EL (cell line): ENCODE measurements around the gene PLCXD1.
"Not testable (repeated sequence)": the region's sequence is repeated elsewhere in the genome, so short reads cannot be mapped to it uniquely, and the experiment has no call there.

Experiments
- DNase-seq: peaks from one replicate; pipeline ENCODE4 v3.0.0-alpha.2; 2016

PLCXD1 gene

DNA sequence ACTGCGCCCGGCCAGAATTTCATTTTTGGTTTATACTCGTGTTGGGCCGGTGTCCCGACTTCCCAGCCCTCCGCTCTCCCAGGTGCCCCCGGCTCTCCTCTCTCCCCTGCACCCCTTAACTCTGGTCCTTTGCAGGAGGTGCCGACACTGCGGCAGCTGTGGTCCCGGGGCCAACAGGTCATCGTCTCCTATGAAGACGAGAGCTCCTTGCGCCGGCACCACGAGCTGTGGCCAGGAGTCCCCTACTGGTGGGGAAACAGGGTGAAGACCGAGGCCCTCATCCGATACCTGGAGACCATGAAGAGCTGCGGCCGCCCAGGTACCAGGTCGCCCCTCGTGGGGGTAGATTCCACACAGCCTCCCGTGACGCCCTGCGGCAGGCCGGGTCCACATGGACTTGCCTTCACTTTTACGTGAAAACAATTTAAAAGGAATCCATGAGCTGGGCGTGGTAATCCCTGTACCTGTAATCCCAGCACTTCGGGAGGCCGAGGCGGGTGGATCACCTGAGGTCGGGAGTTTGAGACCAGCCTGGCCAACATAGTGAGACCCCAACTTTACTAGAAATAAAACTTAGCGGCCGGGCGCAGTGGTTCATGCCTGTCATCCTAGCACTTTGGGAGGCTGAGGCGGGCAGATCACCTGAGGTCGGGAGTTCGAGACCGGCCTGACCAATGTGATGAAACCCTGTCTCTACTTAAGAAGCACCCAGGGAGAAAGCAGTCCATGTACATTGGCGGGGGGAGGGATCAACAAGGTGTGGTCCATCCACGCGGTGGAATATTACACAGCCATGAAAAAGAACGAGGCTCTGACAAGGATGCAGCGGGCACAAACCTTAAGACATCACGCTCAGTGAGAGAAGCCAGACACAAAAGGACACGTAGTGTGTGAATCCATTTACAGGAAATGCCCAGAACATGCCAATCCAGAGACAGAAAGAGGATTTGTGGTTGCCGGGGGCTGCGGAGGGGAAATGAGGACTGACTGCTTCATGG, 12.0 kb downstream of the PLCXD1 start:
- no peak for DNase-seq

DNA sequence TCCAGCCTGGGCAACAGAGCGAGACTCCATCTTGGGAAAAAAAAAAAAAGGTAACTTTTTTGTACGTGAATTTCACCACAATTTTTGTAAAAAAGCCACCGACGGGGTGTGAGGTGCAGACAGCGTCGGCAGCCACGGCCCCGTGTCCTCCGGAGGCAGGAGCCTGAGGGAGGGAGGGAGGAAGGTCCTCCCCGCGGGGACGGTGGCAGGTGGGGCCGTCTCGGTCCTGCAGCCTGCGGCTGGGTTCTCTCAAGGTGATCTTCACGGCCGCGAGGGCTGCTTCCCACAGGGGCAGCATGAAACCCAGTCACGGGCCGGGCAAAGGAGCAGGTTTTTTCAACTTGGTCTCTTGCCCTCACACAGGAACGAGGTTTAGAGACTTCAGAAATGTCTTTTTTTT, 14.0 kb downstream of the PLCXD1 start:
- DNase-seq, result no peak

DNA sequence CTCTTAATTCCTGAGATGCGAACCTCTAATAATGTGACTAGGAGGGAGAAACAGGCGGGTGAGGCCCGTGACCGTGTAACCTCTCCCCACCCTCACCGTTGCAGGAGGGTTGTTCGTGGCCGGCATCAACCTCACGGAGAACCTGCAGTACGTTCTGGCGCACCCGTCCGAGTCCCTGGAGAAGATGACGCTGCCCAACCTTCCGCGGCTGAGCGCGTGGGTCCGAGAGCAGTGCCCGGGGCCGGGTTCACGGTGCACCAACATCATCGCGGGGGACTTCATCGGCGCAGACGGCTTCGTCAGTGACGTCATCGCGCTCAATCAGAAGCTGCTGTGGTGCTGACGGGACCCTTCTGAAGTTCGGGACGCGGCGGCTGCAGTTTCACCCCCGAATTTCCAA, 17.8 kb downstream of the PLCXD1 start:
- DNase-seq, result no peak

DNA sequence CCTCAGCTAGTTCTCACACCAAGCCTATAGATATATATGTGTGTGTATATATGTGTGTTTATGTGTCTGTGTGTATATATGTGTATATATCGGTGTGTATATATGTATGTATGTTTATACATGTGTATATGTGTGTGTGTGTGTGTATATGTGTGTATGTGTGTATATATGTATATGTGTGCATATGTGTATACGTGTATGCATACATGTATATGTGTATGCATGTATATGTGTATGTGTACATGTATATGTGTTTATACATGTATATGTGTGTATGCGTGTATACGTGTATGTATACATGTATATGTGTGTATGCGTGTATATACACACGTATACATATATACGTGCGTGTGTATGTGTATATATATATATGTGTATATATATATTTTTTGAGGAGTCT, 19.2 kb downstream of the PLCXD1 start:
- no peak for DNase-seq

DNA sequence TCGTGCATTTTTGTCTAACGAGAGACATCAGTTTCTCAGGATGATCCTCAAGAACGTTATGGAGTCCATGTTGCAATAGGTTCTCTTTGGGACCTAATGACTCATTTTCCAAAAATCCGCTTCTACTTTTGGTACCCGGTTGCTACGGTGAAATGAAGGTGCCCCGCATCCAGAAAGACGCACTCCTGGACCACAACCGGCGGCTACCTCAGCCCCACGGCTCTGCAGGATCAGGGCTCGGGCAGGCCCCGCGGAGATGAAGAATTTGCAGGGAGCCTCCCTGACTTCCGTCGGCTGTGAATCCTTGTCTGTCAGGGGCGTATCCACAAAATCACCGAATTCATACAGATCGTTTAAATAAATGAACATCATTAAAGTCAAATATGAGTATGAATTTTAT, 21.8 kb downstream of the PLCXD1 start:
- no peak for DNase-seq

DNA sequence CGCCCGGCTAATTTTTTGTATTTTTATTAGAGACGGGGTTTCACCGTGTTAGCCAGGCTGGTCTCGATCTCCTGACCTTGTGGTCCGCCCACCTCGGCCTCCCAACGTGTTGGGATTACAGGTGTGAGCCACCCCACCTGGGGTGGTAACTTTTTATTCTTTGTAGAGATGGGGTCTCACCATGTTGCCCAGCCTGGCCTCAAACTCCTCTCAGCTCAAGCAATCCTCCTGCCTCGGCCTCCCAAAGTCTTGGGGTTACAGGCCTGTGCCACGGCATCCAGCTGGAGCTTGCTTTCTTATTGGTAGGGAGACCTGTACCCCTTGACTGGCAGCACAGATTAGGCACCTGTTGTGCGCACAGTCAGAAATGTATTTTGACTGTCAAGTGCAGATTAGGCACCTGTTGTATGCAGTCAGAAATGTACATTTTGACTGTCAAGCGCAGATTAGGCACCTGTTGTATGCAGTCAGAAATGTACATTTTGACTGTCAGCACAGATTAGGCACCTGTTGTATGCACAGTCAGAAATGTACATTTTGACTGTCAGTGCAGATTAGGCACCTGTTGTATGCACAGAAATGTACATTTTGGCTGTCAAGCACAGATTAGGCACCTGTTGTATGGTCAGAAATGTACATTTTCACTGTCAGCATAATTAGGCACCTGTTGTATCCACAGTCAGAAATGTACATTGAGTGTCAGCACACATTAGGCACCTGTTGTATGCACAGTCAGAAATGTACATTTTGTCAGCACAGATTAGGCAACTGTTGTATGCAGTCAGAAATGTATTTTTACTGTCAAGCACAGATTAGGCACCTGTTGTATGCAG, 24.8 kb downstream of the PLCXD1 start:
- DNase-seq, result not testable (repeated sequence)

DNA sequence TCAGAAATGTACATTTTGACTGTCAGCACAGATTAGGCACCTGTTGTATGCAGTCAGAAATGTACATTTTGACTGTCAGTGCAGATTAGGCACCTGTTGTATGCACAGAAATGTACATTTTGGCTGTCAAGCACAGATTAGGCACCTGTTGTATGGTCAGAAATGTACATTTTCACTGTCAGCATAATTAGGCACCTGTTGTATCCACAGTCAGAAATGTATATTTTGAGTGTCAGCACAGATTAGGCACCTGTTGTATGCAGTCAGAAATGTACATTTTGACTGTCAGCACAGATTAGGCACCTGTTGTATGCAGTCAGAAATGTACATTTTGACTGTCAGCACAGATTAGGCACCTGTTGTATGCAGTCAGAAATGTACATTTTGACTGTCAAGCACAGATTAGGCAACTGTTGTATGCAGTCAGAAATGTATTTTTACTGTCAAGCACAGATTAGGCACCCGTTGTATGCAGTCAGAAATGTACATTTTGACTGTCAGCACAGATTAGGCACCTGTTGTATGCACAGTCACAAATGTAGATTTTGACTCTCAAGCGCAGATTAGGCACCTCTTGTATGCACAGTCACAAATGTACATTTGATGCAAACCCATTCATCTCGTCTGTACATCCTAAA, 25.6 kb downstream of the PLCXD1 start:
- DNase-seq, result not testable (repeated sequence)

DNA sequence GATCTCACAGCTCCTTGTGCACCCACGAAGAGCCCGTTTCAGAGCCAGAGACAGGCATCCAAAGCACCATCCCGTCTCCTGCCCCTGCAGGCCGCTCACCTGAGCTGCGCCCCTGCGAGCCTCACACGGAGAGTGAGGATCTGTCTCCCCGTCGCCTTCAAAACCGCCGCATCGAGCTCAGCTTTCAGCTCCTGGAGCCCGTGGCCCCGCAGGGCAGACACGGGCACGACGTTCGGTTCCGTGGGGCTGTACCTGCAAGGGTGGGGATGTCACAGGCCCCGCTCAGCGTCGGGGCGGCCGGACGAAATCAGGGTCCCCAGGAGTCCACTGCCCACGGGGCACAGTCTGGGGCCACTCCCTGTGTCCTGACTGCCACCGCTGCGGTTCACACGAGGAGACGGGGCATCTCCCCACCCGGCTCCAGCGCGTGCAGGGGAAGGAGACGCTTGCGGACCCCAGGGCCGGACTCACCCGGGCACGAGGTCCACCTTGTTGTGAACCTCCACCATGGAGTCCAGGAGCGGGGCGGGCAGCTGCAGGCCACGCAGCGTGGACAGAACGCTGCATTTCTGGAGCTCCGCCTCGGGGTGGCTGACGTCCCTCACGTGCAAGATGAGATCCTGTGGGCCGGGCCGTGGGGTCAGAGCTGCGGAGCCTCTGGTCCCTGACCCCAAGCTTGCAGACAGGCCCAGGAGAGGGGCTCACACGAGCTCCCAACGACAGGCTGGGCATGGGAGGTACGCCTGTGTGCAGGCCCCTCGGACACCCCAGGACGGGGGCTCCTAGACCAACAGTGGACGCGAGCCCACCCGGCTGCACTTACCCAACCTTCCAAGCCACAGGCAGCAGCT, 26.3 kb downstream of the PLCXD1 start:
- DNase-seq, result no peak

DNA sequence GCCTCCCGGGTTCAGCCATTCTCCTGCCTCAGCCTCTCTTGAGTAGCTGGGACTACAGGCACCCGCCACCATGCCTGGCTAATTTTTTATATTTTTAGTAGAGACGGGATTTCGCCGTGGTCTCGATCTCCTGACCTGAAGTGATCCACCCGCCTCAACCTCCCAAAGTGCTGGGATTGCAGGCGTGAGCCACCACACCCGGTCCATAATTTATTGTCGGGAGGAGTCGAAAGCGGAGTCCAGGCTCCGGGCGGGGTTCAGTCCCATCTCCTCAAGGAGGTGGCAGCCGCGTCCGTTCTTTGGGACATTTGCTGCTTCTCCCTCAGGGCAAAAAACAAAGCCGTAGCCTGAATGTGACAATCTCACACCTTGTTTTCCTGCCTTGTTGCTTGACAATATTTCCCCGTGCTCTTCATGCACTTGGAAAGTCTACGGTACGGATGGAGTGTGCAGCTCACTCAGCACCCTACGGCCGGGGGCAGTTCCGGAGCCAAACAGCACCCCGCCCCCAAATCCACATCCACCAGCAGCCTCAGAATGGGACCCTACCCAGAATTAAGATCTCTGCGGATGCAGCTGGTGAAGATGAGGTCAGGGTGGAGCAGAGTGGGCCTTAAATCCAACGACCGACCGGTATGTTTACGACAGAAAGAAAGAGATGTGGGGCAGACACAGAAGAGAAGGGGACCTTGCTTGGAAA, 27.8 kb downstream of the PLCXD1 start:
- DNase-seq, result no peak

DNA sequence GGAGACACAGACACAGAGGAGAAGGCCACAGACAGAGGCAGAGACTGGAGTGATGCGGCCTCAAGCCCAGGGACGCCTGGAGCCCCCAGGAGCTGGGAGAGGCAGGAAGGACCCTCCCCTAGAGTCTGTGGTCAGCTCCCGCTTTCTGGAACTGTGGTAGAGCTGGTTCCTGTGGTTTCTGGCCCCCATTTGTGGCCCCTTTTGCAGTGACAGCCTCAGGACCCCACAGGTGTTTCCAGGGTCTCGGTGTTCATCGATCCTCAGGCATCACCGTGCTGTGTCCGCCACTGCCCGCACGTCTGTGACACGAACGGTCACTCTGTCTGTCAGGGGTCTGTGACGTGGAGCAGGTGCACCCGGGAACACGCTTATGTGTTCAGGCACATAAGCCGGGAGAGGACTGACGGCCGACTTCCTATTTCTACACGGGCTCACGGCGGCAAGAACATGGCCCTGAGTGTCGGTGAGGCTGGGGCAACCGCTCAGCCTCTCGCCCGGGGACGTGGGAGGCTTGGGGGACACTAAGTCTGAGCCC, 29.5 kb downstream of the PLCXD1 start:
- no peak for DNase-seq

DNA sequence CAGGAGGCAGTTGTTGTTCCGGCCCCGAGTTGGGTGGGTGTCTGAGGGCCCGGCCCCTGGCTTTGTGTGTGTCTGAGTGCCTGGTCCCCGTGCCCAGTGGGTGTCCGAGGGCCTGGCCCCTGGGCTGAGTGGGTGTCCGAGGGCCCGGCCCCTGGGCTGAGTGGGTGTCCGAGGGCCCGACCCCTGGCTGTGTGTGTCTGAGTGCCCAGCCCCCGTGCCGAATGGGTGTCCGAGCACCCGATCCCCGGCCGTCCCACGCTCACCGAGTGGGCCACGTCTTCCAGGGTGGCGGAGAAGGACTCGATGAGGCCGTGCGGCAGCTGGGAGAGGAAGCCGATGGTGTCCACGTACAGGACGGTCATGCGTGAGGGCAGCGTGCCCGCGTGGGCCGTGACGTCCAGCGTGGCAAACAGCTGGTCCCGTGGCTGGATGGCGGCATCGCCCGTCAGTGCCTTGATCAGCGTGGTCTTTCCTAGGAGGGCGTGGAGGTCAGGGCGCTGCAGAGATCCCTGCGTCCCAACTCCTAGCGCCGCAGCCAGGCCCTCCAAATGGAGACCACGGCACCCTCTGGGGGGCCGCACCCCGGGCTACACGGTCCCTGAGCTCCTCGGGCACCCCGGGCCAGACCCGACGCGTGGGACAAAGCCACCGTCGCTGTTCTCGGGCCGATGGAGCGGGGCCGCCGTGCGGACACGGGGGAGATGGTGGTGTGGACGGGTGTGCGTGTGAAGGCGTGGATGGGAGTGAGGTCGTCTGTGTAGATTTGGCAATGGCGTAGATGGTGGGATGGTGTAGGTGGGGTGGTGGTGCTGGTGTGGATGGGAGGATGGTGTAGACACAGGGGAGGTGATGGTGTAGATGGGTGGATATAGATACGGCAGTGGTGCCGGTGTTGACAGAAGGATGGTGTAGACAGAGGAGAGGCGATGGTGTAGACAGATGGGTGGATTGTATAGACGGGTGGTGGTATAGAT, 30.3 kb downstream of the PLCXD1 start:
- DNase-seq, result no peak

DNA sequence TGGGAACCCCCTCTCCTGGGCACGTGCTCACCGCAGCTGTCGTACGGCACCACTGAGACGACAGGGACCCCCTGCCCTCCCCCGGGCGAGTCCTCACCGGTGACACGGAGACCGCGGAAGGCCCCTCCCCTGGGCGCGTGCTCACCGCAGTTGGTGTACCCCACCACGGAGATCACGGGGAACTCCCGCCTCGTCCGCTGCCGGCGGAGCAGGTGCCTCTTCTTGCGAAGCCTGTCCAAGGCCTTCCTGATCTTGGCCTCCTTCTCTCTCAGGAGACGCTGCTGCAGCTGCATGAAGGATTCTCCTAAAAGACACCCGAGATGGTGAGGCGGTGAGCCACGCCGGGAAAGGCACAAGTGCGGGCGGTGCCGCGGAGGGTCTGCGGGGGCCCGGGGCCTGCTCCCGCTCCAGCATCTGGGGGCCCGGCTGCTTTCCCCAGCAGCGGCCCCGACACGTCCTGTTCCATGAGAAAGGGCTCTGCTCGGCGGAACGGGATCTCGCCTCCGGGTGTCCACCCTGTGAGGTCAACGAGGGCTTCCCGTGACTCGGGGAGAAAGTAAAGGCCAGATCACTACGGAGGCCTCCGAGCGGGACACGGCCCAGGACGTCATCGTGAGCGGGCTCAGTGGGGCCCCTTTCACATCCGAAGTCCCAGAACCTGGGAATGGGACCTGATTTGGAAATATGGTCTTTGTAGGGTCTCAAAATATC, 31.6 kb downstream of the PLCXD1 start:
- no peak for DNase-seq

DNA sequence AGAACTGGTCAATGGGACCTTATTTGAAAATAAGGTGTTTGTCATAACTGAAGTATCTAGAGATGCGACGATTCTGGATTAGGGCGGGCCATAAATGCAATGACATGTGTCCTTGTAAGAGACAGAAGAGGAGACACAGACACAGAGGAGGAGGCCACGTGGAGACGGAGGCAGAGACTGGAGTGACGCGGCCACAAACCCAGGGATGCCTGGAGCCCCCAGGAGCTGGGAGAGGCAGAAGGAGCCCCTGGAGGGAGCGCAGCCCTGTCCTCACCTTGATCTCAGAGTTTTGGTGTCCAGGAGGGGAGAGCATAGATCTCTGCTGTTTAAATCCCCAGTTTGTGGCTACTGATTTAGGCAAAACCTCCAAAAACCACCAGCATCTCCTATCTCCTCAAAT, 32.4 kb downstream of the PLCXD1 start:
- DNase-seq, result no peak

DNA sequence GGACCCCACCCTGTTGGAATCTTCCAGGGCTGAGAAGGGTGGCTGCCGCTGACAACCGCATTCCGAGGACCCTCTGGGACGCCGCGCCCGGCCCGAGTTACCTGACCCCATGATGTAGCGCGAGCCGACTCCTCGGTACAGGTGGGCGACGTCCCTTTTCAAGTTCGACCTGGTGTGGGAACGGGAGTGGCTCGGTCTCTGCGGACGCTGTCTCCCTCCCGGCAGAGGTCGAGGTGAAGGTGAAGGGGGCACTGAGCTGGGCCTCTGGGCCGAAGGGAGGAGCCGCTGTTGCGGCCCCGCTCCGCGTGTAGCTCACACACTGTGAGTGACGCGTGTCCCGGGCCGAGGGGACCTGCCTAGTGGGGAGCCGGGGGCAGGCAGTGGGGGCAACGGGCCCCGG, 32.9 kb downstream of the PLCXD1 start:
- no peak for DNase-seq

DNA sequence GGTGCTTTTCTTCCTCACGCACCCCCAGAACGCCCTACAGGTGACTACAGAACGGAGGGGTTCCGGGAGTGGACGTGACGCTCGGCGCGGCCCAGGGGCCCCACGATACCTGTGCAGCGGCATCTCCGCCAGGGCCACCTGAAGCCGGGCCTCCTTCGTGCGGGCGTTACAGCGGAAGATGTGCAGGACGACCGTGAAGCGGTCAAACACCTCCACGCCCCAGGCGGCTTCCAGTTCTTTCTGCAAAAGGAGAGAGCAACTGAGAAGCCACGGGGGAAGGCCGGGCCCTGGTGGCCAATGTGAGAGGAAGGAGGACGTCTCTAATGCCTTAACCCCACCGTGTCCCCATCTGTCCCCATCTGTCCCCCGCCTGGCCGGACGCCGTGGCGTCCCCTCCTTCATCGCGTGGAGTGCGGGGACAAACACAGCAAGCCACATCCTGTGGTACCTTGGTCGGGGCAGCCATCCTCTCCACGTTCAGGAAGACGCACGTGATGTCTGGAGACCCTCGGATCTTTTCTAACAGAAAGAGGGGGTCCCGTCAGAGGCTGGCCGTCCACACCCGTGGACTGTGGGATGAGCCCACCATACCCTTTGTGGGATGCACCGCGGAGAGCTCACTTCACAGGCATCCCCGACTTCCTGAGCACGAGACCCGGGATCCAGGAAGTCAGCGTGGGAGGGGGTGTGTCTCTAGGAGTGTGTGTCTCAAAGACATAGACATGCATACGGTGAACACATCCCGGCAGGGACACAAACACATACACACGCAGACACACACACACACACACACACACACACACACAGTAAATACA, 33.8 kb downstream of the PLCXD1 start:
- DNase-seq, result no peak

DNA sequence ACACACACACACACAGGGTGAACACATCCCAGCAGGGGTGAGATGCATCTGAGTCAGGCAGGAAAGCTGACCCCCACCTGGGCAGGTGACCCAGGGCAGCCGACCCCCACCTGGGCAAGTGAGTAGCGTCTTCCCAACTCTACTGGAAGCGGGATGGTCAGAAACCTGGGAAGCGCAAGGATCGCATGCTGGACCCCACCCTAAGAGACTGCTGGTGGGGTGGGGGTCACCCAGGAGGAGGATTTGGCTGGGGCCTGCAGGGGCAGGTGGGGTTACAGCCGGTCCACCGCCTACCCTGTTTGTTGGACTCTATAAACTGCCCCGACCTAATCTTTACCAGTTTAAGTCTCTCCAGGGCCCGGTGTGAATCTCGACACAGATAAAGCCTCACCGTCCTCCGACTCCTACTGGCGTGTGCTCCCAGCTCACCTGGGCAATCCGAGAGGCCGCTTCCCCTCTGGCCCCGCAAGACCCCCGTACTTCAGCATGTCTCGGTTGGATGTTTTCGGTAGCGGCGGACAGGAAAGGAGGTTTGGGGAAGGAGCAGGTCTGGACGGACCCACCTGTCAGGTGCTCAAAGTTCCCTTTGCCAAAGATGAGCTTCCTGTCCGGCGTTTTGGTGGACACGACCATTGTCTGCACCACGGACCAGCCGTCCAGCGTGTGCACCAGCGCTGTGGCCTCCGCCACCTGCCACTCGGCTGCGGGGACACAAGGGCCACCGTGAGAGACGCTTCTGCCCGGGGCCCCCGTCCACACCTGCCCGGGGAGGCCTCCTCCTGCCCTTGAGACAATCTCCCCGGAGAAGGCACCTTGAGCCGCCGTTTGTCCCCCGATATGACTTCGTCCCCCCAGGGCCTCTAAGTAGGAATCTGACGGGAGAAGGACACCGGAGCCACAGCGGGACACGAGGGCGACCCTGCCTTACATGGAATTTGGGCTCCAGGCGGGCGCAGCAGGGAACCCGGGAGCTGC, 35.5 kb downstream of the PLCXD1 start:
- DNase-seq, result no peak

DNA sequence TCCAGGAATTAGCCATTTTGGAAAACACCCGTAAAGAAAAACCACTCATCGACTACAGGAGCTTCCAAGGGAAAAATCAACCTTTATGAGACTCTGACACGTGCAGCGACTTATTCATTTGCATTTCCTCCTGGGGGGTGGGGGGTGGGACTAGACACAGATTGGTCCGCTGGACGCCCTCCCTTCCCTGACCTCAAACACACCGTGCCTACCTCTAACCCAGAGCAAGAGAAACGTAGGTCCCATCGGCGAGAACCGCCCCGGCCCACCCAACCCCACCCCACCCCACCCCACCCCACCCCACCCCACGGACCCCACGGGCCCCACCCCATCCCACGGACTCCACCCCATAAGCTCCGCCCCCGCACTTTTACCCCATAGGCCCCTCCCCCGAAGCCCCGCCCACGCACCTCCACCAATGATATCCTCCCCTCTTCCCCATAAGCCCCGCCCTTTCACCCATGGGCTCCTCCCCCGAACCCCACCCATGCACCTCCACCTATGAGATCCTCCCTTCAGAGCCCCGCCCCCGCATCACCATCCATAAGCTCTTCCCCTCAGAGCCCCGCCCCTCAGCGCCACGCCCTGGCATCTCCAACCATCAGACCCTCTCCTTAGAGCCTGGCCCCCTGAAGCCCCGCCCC, 36.4 kb downstream of the PLCXD1 start:
- no peak for DNase-seq
